A549 (cell line): ENCODE data around the gene OR1N2. TPM values are rescaled to one million over a fixed set of nuclear protein-coding genes. Genes with fewer than 3 reads are reported as not detected.

Experiments used
- ATAC-seq, 2 experiments: fragments of 200-7000 bp in 1 of 2; fragments of >200 bp in 1 of 2; cut with Nextera tagmentation in 1 of 2; cut with Tn5 transposase in 1 of 2; 3 replicates each; pipeline versions ENCODE4 v1.8.0 to v1.9.1; 2018 to 2020; ENCODE audit warnings: mild to moderate bottlenecking in 1 of 2, moderate library complexity in 1 of 2
- CTCF ChIA-PET: fragments of 300-600 bp; sonication (Branson Sonifier 250); formaldehyde crosslinking; extraction: SDS; loops from one replicate; lab custom pipeline; 2021; ENCODE audit warnings: antibody characterized with exemption, inconsistent platforms; lab: Yijun Ruan, JAX
- POLR2A ChIA-PET: fragments of 350-600 bp; formaldehyde crosslinking; extraction: SDS; loops from one replicate; lab custom pipeline; 2021; ENCODE audit warnings: antibody characterized with exemption, inconsistent platforms; lab: Yijun Ruan, JAX
- DNase-seq, 2 experiments: peaks; one replicate each; pipeline versions ENCODE4 v3.0.0 to v3.0.0-alpha.2; 2011 to 2016; ENCODE audit warnings: low read depth in 1 of 2, low spot score in 1 of 2
- FAIRE-seq: peaks from 2 replicates; lab custom pipeline; 2011; peaks lifted over from hg19 to GRCh38; lab: Jason Lieb, UNC
- H3K27ac ChIP-seq, 2 experiments: fragments of >200 bp; sonication (Bioruptor Twin); formaldehyde crosslinking; 3 replicates each; pipeline ENCODE4 v1.5.1; 2016 to 2017
- H3K4me1 ChIP-seq: fragments of >200 bp; sonication (Bioruptor Twin); formaldehyde crosslinking; 3 replicates; pipeline ENCODE4 v1.6.1; 2016
- H3K4me2 ChIP-seq: fragments of >200 bp; sonication (Bioruptor Twin); formaldehyde crosslinking; 3 replicates; pipeline ENCODE4 v1.6.1; 2016
- H3K4me3 ChIP-seq: fragments of >200 bp; sonication (Bioruptor Twin); formaldehyde crosslinking; 3 replicates; pipeline ENCODE4 v1.5.1; 2016
- H3K9me3 ChIP-seq: fragments of >200 bp; sonication (Bioruptor Twin); formaldehyde crosslinking; 3 replicates; pipeline ENCODE4 v1.6.1; 2016
- CBX8 ChIP-seq: fragments of 200-600 bp; sonication (generic); IDR thresholded peaks from 2 replicates; pipeline ENCODE4 v1.6.1; 2016
- EP300 ChIP-seq, 2 experiments: fragments of >200 bp; sonication (Bioruptor Twin); formaldehyde crosslinking; IDR thresholded peaks; 2 replicates in 1 of 2; 3 replicates in 1 of 2; pipeline ENCODE4 v1.6.1; 2016 to 2017
- HEYL ChIP-seq: fragments of 250-450 bp; sonication (Bioruptor Pico); IDR thresholded peaks from 2 replicates; pipeline ENCODE4 v1.8.0; 2021; ENCODE audit warnings: mild to moderate bottlenecking, moderate library complexity
- HOXA7 ChIP-seq: fragments of 250-450 bp; sonication (Bioruptor Pico); IDR thresholded peaks from 2 replicates; pipeline ENCODE4 v1.5.0; 2020; ENCODE audit warnings: mild to moderate bottlenecking, moderate library complexity
- HOXB13 ChIP-seq: fragments of 250-450 bp; sonication (Bioruptor Pico); IDR thresholded peaks from 2 replicates; pipeline ENCODE4 v1.5.0; 2020; ENCODE audit warnings: low read depth, mild to moderate bottlenecking, moderate library complexity
- JUNB ChIP-seq: fragments of >200 bp; sonication (Bioruptor Twin); formaldehyde crosslinking; IDR thresholded peaks from 2 replicates; pipeline ENCODE4 v1.6.1; 2016
- KDM5A ChIP-seq: fragments of 200-600 bp; sonication (generic); IDR thresholded peaks from 2 replicates; pipeline ENCODE4 v1.6.1; 2016; ENCODE audit warnings: antibody characterized with exemption, mild to moderate bottlenecking
- MAZ ChIP-seq: fragments of 150-350 bp; IDR thresholded peaks from 2 replicates; pipeline ENCODE4 v1.6.1; 2014; ENCODE audit warnings: antibody characterized with exemption, low read depth, low read length, borderline replicate concordance
- NR3C1 ChIP-seq: fragments of >200 bp; sonication (Bioruptor Twin); formaldehyde crosslinking; IDR thresholded peaks from 3 replicates; pipeline ENCODE4 v1.6.1; 2017
- RAD21 ChIP-seq, 2 experiments: fragments of >200 bp in 1 of 2; sonication (Bioruptor Twin) in 1 of 2; formaldehyde crosslinking in 1 of 2; IDR thresholded peaks in 1 of 2; conservative IDR thresholded peaks in 1 of 2; 2 replicates in 1 of 2; 3 replicates in 1 of 2; pipeline ENCODE4 v1.6.1; 2012 to 2018; ENCODE audit warnings: inconsistent platforms in 1 of 2
- RARB ChIP-seq: fragments of 250-450 bp; sonication (Bioruptor Pico); IDR thresholded peaks from 2 replicates; pipeline ENCODE4 v1.8.0; 2021; ENCODE audit warnings: mild to moderate bottlenecking, moderate library complexity
- RFX5 ChIP-seq: fragments of 450-650 bp; IDR thresholded peaks from 2 replicates; pipeline ENCODE4 v1.7.1; 2014; ENCODE audit warnings: antibody characterized with exemption, mild to moderate bottlenecking, moderate library complexity
- TFCP2L1 ChIP-seq: fragments of 250-450 bp; sonication (Bioruptor Pico); IDR thresholded peaks from 2 replicates; pipeline ENCODE4 v1.5.0; 2021; ENCODE audit warnings: mild to moderate bottlenecking
- WGBS: methylation state at CpG from one replicate; pipeline ENCODE4 v1.1.6; 2017; ENCODE audit errors: missing lambda C conversion rate; 5-methylcytosine and 5-hydroxymethylcytosine counted together
- polyA plus RNA-seq, 4 experiments: library from polyadenylated mRNA; depleted of rRNA in 3 of 4; stranded (reverse); fragments of >200 nt; fragmentation: RNase III in 1 of 4; extraction: RNeasy Plus Mini Kit Qiagen cat#74134 plus additional on column Dnase treatment in 1 of 4; gene quantifications; 2 replicates in 3 of 4; 3 replicates in 1 of 4; pipeline ENCODE4 v1.2.3, GENCODE V29; 2011 to 2017
- TF ChIP-seq, protein P1 (sequence below): fragments of >200 bp; sonication (Bioruptor Twin); formaldehyde crosslinking; IDR thresholded peaks from 3 replicates; pipeline ENCODE4 v1.5.1; 2016
- TF ChIP-seq, protein P2 (sequence below): fragments of 450-650 bp; IDR thresholded peaks from 2 replicates; pipeline ENCODE4 v1.6.1; 2014; ENCODE audit warnings: antibody characterized with exemption
- TF ChIP-seq, protein P3 (sequence below): fragments of >200 bp; sonication (Bioruptor Twin); formaldehyde crosslinking; IDR thresholded peaks from 3 replicates; pipeline ENCODE4 v1.6.1; 2016
- TF ChIP-seq, protein P4 (sequence below): IDR thresholded peaks from 2 replicates; pipeline ENCODE4 v1.6.1; 2012
- TF ChIP-seq, protein P5 (sequence below): fragments of 250-450 bp; sonication (Bioruptor Pico); IDR thresholded peaks from 2 replicates; pipeline ENCODE4 v1.5.0; 2020; ENCODE audit warnings: low read depth, mild to moderate bottlenecking, moderate library complexity
- TF ChIP-seq, protein P6 (sequence below): fragments of 250-450 bp; sonication (Bioruptor Pico); IDR thresholded peaks from 2 replicates; pipeline ENCODE4 v1.5.0; 2021; ENCODE audit warnings: mild to moderate bottlenecking, moderate library complexity, borderline replicate concordance
- TF ChIP-seq, protein P7 (sequence below): fragments of 200-600 bp; sonication (generic); IDR thresholded peaks from 2 replicates; pipeline ENCODE4 v1.6.1; 2016; ENCODE audit warnings: antibody characterized with exemption, mild to moderate bottlenecking, moderate library complexity

OR1N2 gene
- polyA plus RNA-seq, 2 of the 4 experiments (the other 2 are of a cell fraction): not detected

DNA sequence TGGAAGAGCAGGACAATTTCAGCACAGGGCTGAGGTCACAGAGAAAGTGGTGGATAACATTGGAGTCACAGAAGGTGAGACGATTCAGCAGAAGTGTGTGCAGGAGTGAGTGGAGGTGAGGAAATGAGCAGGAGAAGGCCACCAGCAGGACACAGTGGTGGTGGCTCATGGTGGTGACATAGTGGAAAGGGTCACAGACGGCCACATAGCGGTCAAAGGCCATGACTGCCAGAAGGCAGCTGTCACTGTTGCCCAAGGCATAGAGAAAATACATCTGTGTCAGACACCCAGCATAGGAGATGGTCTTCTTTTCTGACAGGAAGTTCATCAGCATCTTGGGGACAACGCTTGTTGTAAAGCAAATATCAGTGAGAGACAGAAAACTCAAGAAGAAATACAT is 15.0 kb downstream of the OR1N2 start:
- ChIA-PET POLR2A (no interaction called here), CTCF (no interaction called here)

DNA sequence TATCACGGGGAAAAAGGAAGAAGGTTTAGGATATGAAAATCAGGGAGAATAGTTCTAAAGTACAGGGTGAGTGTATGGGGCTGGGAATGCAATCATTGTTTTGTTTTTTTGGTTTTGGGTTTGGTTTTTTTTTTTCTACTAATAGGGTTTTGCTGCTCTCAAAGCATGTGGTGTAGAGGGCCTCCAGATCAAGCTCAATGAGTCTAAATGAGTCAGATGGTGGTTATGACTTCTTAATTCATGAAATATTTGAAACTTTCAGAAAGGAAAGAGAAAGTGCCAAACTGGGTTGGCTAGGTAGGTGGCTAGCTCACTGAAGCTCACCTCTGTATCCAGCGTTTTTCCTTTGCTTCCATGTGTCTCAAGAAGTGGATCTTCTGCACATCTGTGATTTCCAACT is 19.5 kb downstream of the OR1N2 start:
- 22% methylated on average over 2 of the region's 2 CpGs for WGBS
- DNase-seq (no peak), FAIRE-seq (no peak)
- H3K9me3 ChIP-seq: no peaks in the 10 kb centered on the region
- no peaks in the 10 kb centered on the region for H3K4me1 ChIP-seq
- H3K4me3 ChIP-seq: no peak overlapping the region
- POLR2A ChIA-PET: no interaction called here
- TF ChIP-seq KDM5A: no peak
- TF ChIP-seq JUNB: no peak
- TF ChIP-seq, protein P1, sequence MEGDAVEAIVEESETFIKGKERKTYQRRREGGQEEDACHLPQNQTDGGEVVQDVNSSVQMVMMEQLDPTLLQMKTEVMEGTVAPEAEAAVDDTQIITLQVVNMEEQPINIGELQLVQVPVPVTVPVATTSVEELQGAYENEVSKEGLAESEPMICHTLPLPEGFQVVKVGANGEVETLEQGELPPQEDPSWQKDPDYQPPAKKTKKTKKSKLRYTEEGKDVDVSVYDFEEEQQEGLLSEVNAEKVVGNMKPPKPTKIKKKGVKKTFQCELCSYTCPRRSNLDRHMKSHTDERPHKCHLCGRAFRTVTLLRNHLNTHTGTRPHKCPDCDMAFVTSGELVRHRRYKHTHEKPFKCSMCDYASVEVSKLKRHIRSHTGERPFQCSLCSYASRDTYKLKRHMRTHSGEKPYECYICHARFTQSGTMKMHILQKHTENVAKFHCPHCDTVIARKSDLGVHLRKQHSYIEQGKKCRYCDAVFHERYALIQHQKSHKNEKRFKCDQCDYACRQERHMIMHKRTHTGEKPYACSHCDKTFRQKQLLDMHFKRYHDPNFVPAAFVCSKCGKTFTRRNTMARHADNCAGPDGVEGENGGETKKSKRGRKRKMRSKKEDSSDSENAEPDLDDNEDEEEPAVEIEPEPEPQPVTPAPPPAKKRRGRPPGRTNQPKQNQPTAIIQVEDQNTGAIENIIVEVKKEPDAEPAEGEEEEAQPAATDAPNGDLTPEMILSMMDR: no peak
- TF ChIP-seq EP300 (IDR thresholded peaks at IDR 0.05): no peak
- TF ChIP-seq, protein P2, sequence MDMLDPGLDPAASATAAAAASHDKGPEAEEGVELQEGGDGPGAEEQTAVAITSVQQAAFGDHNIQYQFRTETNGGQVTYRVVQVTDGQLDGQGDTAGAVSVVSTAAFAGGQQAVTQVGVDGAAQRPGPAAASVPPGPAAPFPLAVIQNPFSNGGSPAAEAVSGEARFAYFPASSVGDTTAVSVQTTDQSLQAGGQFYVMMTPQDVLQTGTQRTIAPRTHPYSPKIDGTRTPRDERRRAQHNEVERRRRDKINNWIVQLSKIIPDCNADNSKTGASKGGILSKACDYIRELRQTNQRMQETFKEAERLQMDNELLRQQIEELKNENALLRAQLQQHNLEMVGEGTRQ: no peak
- TF ChIP-seq, protein P3, sequence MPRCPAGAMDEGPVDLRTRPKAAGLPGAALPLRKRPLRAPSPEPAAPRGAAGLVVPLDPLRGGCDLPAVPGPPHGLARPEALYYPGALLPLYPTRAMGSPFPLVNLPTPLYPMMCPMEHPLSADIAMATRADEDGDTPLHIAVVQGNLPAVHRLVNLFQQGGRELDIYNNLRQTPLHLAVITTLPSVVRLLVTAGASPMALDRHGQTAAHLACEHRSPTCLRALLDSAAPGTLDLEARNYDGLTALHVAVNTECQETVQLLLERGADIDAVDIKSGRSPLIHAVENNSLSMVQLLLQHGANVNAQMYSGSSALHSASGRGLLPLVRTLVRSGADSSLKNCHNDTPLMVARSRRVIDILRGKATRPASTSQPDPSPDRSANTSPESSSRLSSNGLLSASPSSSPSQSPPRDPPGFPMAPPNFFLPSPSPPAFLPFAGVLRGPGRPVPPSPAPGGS: no peak
- no peak for TF ChIP-seq HEYL (CRISPR knock-in tag)
- TF ChIP-seq CBX8: no peak
- TF ChIP-seq, protein P4, sequence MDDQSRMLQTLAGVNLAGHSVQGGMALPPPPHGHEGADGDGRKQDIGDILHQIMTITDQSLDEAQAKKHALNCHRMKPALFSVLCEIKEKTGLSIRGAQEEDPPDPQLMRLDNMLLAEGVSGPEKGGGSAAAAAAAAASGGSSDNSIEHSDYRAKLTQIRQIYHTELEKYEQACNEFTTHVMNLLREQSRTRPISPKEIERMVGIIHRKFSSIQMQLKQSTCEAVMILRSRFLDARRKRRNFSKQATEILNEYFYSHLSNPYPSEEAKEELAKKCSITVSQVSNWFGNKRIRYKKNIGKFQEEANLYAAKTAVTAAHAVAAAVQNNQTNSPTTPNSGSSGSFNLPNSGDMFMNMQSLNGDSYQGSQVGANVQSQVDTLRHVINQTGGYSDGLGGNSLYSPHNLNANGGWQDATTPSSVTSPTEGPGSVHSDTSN: no peak
- TF ChIP-seq, protein P5, sequence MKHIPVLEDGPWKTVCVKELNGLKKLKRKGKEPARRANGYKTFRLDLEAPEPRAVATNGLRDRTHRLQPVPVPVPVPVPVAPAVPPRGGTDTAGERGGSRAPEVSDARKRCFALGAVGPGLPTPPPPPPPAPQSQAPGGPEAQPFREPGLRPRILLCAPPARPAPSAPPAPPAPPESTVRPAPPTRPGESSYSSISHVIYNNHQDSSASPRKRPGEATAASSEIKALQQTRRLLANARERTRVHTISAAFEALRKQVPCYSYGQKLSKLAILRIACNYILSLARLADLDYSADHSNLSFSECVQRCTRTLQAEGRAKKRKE (CRISPR knock-in tag): no peak
- no peak for TF ChIP-seq RFX5
- TF ChIP-seq TFCP2L1 (CRISPR knock-in tag): no peak
- no peak for TF ChIP-seq HOXB13 (CRISPR knock-in tag)
- TF ChIP-seq, protein P6, sequence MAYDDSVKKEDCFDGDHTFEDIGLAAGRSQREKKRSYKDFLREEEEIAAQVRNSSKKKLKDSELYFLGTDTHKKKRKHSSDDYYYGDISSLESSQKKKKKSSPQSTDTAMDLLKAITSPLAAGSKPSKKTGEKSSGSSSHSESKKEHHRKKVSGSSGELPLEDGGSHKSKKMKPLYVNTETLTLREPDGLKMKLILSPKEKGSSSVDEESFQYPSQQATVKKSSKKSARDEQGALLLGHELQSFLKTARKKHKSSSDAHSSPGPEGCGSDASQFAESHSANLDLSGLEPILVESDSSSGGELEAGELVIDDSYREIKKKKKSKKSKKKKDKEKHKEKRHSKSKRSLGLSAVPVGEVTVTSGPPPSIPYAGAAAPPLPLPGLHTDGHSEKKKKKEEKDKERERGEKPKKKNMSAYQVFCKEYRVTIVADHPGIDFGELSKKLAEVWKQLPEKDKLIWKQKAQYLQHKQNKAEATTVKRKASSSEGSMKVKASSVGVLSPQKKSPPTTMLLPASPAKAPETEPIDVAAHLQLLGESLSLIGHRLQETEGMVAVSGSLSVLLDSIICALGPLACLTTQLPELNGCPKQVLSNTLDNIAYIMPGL (CRISPR knock-in tag): no peak
- TF ChIP-seq HOXA7 (CRISPR knock-in tag): no peak
- TF ChIP-seq, all 56 proteins: peak for 0
- no peak overlapping the region for H3K27ac ChIP-seq
- no peak for ATAC-seq
- CTCF ChIA-PET: no interaction called here
- no peak overlapping the region for H3K4me2 ChIP-seq

More for the DNA sequence above, 15.0 kb downstream of the OR1N2 start:
- Histone ChIP-seq H3K4me1 (no peaks in the 10 kb centered on the region), H3K4me3 (no peak overlapping the region), H3K4me2 (no peak overlapping the region), H3K27ac (no peak overlapping the region), H3K9me3 (peaks cover 12% of the 10 kb centered on the region; the same call in 1 of the 3 replicates)
- ATAC-seq (no peak), FAIRE-seq (no peak), DNase-seq (no peak)
- WGBS: 65% methylated on average over 4 of the region's 4 CpGs
- TF ChIP-seq RAD21 (conservative IDR thresholded peaks at IDR 0.05 in 1 of 2, IDR thresholded peaks at IDR 0.05 in 1 of 2): no peak
- TF ChIP-seq RARB (CRISPR knock-in tag): no peak
- TF ChIP-seq KDM5A: no peak
- TF ChIP-seq, protein P7, sequence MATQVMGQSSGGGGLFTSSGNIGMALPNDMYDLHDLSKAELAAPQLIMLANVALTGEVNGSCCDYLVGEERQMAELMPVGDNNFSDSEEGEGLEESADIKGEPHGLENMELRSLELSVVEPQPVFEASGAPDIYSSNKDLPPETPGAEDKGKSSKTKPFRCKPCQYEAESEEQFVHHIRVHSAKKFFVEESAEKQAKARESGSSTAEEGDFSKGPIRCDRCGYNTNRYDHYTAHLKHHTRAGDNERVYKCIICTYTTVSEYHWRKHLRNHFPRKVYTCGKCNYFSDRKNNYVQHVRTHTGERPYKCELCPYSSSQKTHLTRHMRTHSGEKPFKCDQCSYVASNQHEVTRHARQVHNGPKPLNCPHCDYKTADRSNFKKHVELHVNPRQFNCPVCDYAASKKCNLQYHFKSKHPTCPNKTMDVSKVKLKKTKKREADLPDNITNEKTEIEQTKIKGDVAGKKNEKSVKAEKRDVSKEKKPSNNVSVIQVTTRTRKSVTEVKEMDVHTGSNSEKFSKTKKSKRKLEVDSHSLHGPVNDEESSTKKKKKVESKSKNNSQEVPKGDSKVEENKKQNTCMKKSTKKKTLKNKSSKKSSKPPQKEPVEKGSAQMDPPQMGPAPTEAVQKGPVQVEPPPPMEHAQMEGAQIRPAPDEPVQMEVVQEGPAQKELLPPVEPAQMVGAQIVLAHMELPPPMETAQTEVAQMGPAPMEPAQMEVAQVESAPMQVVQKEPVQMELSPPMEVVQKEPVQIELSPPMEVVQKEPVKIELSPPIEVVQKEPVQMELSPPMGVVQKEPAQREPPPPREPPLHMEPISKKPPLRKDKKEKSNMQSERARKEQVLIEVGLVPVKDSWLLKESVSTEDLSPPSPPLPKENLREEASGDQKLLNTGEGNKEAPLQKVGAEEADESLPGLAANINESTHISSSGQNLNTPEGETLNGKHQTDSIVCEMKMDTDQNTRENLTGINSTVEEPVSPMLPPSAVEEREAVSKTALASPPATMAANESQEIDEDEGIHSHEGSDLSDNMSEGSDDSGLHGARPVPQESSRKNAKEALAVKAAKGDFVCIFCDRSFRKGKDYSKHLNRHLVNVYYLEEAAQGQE: no peak
- TF ChIP-seq HOXB13 (CRISPR knock-in tag): no peak
- TF ChIP-seq NR3C1: no peak
- TF ChIP-seq, protein P4: no peak
- no peak for TF ChIP-seq MAZ
